Measurements from ENCODE around the gene PIEZO1.
"Not testable (repeated sequence)": the region's sequence is repeated elsewhere in the genome, so short reads cannot be mapped to it uniquely, and the experiment has no call there.

Gene PIEZO1

DNA sequence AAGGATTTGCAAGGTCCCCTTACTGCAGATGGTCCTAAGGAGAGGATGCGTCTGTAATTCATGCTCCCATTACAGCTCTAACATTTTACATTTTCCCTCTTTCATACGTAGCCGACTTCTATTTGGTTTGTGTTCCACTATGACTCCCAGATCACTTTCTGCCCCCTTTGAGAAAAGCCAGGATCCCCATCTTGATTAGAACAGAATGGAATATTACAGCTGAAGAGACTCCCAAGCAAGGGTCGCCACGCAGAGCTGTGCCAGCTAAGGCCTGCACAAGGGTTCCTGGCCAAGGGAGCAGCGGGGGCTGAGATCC lies 15.2 kb upstream of the PIEZO1 start:
- Mint-ChIP-seq H3K36me3 (no peaks in the 10 kb centered on the region), H3K27me3 (no peaks in the 10 kb centered on the region), H3K4me1 (peaks cover 8% of the 10 kb centered on the region), H3K4me3 (no peak overlapping the region), H3K9me3 (no peaks in the 10 kb centered on the region), H3K27ac (no peak overlapping the region)
- ATAC-seq (ENCODE audit: low read depth) (no peak), DNase-seq (ENCODE audit: low spot score in 2 of 2) (no peak)

DNA sequence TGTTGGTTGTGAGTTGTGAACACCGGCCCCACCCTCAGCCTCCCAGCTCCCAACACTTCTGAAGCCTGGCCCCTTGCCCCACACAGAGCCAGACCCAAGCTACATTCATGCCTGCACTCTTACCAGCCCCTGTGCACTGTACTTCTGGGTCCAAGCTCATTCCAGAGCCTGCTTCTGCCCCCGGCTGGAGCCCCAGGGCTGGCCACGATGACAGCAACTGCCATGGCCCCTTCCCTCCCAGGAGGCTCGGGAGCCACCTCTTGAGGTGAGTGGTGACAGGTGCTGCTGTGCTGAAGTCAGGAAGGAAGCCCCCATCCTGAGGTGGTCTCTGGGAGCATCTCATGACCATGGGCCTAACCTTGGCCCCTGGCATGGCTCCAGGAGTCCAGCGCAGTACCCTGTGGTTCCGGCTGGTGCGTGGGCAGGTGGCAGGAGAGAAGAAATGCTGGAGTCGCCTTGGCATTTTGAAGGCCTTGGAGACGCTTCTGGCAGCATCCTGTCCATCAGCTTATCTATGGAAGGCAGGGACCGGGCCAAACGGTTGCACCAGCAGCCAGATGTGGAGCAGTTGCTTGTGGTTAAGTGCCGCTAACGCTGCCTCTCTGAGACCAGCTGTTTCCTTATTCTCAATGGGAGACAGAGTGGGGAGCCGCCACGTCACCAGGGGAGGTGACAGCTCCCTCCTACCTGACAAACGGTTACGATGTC lies 14.7 kb upstream of the PIEZO1 start:
- Mint-ChIP-seq H3K36me3 (no peaks in the 10 kb centered on the region), H3K9me3 (no peaks in the 10 kb centered on the region), H3K4me1 (peaks cover 9% of the 10 kb centered on the region), H3K4me3 (no peak overlapping the region), H3K27me3 (no peaks in the 10 kb centered on the region), H3K27ac (no peak overlapping the region)
- no peak for ATAC-seq (ENCODE audit: low read depth)
- no peak for DNase-seq (ENCODE audit: low spot score in 2 of 2)

DNA sequence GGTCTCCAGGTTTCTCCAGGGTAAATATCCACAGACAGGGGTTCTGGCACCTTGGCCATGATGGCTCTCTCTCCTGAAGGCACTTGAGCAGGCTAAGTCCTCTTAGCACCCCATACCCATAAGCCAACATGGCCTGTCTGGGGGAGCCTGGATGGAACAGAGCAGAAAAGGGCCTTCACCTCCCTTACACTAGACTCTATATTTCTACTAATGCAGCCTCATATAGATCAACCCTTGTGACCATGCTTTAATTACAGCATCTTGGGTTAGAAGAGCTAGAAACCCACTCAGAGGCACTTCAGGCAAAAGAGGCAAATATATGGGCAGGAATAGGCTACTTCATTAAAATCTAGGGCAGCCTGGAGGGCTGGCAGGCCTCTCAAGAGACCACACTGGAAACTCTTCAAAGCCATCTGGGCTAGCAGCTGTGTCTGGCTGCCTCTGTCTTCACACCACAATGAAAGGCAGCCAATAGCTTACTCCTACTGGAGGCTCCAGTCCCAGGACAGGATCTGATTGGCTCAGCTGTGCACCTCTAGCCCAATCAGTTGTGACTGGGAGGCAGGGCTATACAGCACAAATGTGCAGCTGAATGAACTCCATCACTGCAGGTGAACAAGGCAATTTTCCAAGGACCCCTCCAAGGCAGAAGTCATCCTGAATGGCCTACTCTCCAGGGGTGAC lies 13.9 kb upstream of the PIEZO1 start:
- Mint-ChIP-seq H3K9me3 (no peaks in the 10 kb centered on the region), H3K27me3 (no peaks in the 10 kb centered on the region), H3K36me3 (no peaks in the 10 kb centered on the region), H3K4me1 (peaks cover 12% of the 10 kb centered on the region), H3K4me3 (no peak overlapping the region), H3K27ac (no peak overlapping the region)
- no peak for DNase-seq (ENCODE audit: low spot score in 2 of 2)
- ATAC-seq (ENCODE audit: low read depth) = no peak

DNA sequence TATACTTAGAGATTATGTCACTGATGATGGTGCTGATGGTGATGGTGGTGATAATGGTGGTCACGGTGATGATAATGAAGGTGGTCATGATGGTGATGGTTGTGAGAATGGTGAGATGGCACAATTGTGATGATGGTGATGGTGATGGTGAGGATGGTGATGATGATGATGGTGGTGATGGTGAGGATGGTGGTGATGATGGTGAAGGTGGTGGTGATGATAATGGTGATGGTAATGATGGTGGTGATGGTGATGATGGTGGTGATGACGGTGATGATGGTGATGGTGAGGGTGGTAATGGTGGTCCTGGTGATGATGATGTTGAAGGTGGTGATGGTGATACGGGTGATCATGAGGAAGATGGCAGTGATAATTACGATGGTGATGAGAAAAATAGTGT lies 13.1 kb upstream of the PIEZO1 start:
- H3K36me3 Mint-ChIP-seq = no peaks in the 10 kb centered on the region
- ATAC-seq (ENCODE audit: low read depth) (no peak), DNase-seq (ENCODE audit: low spot score in 2 of 2) (no peak)
- peaks cover 17% of the 10 kb centered on the region for H3K4me1 Mint-ChIP-seq
- no peaks in the 10 kb centered on the region for H3K27me3 Mint-ChIP-seq
- no peaks in the 10 kb centered on the region for H3K9me3 Mint-ChIP-seq
- H3K27ac Mint-ChIP-seq = no peak overlapping the region
- H3K4me3 Mint-ChIP-seq = no peak overlapping the region

DNA sequence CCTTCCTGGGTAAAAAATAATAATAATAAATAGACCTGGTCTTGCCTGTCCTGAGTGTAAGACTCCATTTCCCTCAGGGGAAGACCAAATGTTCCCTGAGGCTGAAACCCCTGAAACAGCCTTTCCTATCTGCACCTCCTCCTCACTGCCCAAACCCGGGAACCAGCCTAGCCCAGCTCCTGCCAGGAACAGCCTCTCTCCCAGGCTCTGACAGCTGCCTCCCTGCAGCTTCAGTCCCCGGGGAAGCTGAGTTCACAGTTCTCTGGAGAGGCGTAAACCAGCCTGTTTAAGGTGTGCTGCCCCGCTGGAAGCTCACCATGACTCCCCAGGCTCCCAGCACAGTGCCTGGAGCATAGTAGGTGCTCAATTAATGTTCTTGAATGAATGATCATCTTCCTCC lies 11.3 kb upstream of the PIEZO1 start:
- no peaks in the 10 kb centered on the region for H3K9me3 Mint-ChIP-seq
- no peak for ATAC-seq (ENCODE audit: low read depth)
- H3K36me3 Mint-ChIP-seq = no peaks in the 10 kb centered on the region
- H3K27ac Mint-ChIP-seq = no peak overlapping the region
- H3K27me3 Mint-ChIP-seq = no peaks in the 10 kb centered on the region
- DNase-seq (ENCODE audit: low spot score in 2 of 2) = no peak
- no peak overlapping the region for H3K4me3 Mint-ChIP-seq
- H3K4me1 Mint-ChIP-seq = peaks cover 17% of the 10 kb centered on the region

DNA sequence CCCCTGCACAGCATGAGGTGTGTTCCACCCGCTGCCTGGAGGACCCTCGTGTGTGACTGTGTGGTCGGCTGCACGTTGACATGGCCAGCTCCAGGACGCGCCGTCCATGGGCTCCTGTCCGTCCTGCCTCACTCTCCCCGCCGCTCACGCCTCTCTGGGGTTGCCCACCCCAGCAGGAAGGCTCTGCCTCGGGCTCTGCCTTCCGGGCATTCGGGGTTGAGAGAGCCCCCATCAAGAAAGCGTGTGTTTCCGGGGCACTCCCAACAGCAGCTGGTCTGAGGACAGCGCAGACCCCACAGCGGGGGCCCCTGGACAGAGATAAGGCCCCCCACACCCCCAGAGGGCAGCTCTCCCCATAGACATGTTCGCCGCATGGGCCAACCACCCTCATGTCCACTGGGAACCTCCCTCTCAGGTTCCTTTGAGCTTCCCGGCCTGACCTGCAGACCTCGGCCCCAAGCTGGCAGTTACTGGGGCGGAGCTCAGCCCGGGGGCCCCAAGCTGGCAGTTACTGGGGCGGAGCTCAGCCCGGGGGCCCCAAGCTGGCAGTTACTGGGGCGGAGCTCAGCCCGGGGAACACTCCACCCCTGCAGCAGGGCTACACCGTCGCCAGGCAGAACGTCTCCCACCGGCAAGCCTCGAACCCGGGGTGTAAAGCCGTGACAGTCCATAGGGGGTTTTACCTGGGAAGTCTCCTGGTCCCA lies 8.4 kb upstream of the PIEZO1 start:
- Mint-ChIP-seq H3K27ac (no peak overlapping the region), H3K4me1 (peaks cover 24% of the 10 kb centered on the region), H3K4me3 (peak overlapping the region; percentile 21), H3K36me3 (no peaks in the 10 kb centered on the region), H3K27me3 (no peaks in the 10 kb centered on the region), H3K9me3 (no peaks in the 10 kb centered on the region)
- ATAC-seq (ENCODE audit: low read depth) (peak; percentile 51), DNase-seq (ENCODE audit: low spot score in 2 of 2) (no peak)

DNA sequence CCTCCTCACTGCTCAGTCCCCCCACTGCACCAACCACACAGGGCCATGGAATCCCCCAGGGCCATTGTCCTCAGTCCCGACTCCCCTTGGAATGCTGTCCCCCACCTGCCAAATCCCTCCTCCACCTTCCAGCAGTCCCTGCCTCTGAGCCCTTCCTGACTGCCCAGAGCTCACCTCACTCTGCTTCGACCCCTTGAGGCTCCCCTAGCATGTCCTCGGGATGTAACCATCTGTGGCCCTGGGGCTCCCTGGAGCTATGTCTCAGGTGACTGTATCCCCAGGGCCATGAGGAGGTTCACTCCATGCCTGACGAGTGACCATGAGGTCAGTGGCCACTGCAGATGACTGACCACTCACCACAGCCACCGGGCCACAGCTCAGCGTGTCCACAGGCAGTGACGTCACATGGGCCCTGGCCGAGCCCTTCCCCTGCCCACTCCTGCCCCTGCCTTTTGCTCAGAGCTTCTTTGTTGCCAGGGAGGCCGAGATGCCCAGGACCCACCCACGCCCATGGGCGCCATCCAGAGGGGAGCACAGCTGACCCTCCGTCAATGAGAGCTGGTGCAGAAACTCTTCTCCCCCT lies 7.7 kb upstream of the PIEZO1 start:
- Mint-ChIP-seq H3K27ac (no peak overlapping the region), H3K4me3 (no peak overlapping the region)

DNA sequence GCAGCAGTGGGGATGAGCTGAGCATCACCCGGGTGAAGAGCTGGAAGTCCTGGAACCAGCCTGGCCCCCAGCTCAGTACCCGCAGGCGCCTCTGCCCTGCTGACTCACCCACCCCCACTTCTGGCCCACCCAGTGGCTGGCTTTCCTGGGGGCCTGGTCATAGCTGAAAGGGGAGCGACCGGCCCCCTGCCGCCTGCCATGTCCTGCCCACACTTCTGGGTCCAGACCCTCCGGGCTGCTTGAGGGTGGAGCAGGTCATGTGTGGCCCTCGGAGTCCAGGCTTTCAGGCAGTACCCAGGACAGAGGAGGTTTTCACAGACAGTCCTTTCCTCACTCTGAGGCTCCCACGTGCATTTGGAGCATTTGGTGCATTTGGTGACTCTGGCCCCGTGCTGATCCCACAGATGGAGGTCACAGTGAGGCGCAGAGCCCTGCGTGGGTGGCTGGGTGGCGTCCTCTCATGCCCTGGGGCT lies 7.1 kb upstream of the PIEZO1 start:
- Mint-ChIP-seq H3K36me3 (no peaks in the 10 kb centered on the region), H3K27me3 (no peaks in the 10 kb centered on the region), H3K4me3 (no peak overlapping the region), H3K4me1 (peaks cover 24% of the 10 kb centered on the region), H3K9me3 (no peaks in the 10 kb centered on the region), H3K27ac (no peak overlapping the region)
- DNase-seq (ENCODE audit: low spot score in 2 of 2) (no peak), ATAC-seq (ENCODE audit: low read depth) (no peak)

More for the DNA sequence above, 7.7 kb upstream of the PIEZO1 start:
- Mint-ChIP-seq H3K36me3 (no peaks in the 10 kb centered on the region), H3K27me3 (no peaks in the 10 kb centered on the region), H3K4me1 (peaks cover 24% of the 10 kb centered on the region), H3K9me3 (no peaks in the 10 kb centered on the region)
- ATAC-seq (ENCODE audit: low read depth) (no peak), DNase-seq (ENCODE audit: low spot score in 2 of 2) (no peak)

DNA sequence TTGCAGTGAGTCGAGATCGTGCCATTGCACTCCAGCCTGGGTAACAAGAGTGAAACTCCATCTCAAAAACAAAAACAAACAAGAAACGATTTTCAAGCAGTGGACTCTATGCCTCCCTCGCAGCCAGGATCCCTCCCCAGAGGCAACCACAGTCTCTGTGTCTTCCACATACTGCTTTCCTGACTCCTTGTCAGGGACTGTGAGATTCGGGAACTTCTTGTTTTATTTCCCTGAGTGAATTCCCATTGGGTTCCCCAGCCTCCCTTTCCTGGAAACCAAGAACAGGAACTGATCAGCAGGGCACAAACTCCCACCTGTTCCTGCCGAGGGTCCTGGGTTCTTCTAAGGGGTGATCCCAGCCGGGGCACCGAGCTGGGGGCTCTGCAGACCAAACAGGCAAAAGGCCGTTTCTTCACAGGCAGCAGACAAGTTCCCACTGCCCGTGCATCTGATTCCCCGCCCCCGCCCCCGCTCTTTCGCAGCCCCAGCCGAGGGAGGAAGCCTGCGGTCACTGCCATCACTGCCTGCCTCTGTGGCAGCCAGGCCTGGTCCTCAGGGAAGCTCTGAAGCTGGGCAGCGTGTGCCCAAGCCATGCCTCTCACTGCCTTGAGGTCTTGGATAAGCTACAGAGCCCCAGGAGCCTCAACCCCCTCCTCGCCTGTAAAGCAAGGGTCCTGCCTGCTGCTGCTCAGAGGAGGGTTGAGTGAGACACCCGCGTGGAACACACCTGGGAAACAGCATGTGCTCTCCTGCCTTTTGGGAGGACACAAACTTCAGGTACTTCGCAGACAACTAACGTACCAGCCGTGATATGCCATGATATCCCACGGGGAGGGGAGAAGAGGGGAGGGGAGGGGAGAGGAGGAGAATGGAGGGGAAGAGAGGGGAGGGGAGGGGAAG lies 5.5 kb upstream of the PIEZO1 start:
- no peaks in the 10 kb centered on the region for H3K9me3 Mint-ChIP-seq
- no peak for DNase-seq (ENCODE audit: low spot score in 2 of 2)

DNA sequence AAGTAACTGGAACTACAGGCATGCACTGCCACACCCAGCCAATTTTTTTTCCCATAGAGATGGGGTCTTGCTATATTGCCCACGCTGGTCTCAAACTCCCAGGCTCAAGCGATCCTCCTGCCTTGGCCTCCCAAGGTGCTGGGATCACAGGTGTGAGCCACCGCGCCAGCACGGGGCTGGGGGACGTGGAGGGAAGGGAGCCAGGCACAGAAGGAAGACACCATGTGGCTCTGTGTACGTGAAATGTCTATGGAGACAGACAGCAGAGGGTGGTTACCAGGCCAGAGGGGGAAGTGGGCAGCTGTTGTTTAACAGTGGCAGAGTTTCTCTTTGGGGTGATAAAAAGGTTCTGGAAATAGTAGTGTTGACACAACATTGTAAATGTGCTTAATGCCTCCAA lies 4.6 kb upstream of the PIEZO1 start:
- H3K27me3 Mint-ChIP-seq = no peaks in the 10 kb centered on the region
- H3K9me3 Mint-ChIP-seq = no peaks in the 10 kb centered on the region
- H3K4me1 Mint-ChIP-seq = peaks cover 21% of the 10 kb centered on the region
- ATAC-seq (ENCODE audit: low read depth) = peak; percentile 14
- H3K36me3 Mint-ChIP-seq = no peaks in the 10 kb centered on the region
- peak overlapping the region; percentile 73 for H3K27ac Mint-ChIP-seq
- DNase-seq (ENCODE audit: low spot score in 2 of 2) = no peak
- H3K4me3 Mint-ChIP-seq = peak overlapping the region; percentile 2

More for the DNA sequence above, 5.5 kb upstream of the PIEZO1 start:
- Mint-ChIP-seq H3K4me3 (peak overlapping the region; percentile 57), H3K36me3 (no peaks in the 10 kb centered on the region), H3K4me1 (peaks cover 25% of the 10 kb centered on the region), H3K27me3 (no peaks in the 10 kb centered on the region), H3K27ac (peak overlapping the region; percentile 73)
- ATAC-seq (ENCODE audit: low read depth) = peak; percentile 63

DNA sequence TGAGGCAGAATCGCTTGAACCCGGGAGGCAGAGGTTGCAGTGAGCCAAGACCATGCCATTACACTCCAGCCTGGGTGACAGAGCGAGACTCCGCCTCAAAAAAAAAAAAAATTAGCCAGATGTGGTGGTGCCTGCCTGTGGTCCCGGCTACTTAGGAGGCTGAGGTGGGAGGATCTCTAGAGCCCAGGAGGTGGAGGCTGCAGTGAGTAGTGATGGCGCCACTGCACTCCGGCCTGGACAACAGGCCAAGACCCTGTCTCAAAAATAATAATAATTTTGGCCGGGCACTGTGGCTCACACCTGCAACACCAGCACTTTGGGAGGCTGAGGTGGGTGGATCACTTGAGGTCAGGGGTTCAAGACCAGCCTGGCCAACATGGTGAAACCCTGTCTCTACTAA lies 3.7 kb upstream of the PIEZO1 start:
- ATAC-seq (ENCODE audit: low read depth); H3K4me3 Mint-ChIP-seq; DNase-seq (ENCODE audit: low spot score in 2 of 2); H3K36me3 Mint-ChIP-seq; H3K9me3 Mint-ChIP-seq; H3K27me3 Mint-ChIP-seq; H3K27ac Mint-ChIP-seq: not testable (repeated sequence)
- H3K4me1 Mint-ChIP-seq = peaks cover 20% of the 10 kb centered on the region

DNA sequence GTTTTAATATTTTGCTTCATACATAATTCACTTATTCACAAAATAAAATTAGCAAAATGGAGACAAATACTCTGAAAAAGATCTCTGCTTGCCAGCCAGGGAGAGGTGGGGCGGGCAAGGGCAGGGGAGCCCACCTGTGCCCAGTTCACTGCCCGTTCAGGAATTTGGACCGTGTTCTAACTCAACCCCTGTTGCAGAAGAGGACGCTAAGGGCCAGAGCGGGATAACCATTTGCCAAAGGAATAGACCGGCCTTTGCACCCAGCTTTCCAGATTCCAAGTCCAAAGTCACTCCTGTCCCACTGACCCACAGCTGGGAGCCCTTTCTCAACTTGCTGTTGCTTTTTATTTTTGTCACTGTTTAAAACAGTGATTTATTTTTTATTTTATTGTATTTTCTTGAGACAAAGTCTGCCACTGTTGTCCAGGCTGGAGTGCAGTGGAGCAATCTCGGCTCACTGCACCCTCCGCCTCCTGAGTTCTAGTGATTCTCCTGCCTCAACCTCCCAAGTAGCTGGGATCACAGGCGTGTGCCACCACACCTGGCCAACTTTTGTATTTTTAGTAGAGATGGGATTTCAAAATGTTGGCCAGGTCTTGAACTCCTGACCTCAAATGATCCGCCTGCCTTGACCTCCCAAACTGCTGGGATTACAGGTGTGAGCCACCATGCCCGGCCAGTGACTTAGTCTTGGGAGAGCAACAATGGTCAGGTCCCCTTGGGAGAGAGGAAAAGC lies 2.7 kb upstream of the PIEZO1 start:
- H3K27me3 Mint-ChIP-seq = no peaks in the 10 kb centered on the region
- H3K4me1 Mint-ChIP-seq = peaks cover 24% of the 10 kb centered on the region
- no peak overlapping the region for H3K4me3 Mint-ChIP-seq
- ATAC-seq (ENCODE audit: low read depth) (no peak), DNase-seq (ENCODE audit: low spot score in 2 of 2) (no peak)
- H3K9me3 Mint-ChIP-seq = no peaks in the 10 kb centered on the region
- H3K36me3 Mint-ChIP-seq = no peaks in the 10 kb centered on the region
- H3K27ac Mint-ChIP-seq = no peak overlapping the region

DNA sequence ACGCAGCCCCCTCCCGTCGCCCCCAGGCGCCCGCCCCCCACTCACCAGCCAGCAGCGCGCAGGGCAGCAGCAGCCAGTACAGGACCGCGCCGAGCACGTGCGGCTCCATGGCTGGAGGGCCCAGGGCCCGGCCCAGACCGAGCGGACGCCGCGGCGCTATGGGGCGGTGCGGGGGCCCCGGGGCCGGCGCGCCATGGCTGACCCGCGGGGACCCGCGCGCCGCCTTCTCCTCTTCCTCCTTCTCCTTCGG lies 239 bp downstream of the PIEZO1 start:
- Mint-ChIP-seq H3K27ac (no peak overlapping the region), H3K9me3 (no peaks in the 10 kb centered on the region), H3K27me3 (no peaks in the 10 kb centered on the region), H3K4me1 (peaks cover 35% of the 10 kb centered on the region), H3K36me3 (no peaks in the 10 kb centered on the region), H3K4me3 (peak overlapping the region; percentile 52)
- DNase-seq (ENCODE audit: low spot score in 2 of 2) (no peak), ATAC-seq (ENCODE audit: low read depth) (peak; percentile 6)

Data from memory B cell (primary cell).